Measurements from ENCODE around the gene SHC2.

DNA sequence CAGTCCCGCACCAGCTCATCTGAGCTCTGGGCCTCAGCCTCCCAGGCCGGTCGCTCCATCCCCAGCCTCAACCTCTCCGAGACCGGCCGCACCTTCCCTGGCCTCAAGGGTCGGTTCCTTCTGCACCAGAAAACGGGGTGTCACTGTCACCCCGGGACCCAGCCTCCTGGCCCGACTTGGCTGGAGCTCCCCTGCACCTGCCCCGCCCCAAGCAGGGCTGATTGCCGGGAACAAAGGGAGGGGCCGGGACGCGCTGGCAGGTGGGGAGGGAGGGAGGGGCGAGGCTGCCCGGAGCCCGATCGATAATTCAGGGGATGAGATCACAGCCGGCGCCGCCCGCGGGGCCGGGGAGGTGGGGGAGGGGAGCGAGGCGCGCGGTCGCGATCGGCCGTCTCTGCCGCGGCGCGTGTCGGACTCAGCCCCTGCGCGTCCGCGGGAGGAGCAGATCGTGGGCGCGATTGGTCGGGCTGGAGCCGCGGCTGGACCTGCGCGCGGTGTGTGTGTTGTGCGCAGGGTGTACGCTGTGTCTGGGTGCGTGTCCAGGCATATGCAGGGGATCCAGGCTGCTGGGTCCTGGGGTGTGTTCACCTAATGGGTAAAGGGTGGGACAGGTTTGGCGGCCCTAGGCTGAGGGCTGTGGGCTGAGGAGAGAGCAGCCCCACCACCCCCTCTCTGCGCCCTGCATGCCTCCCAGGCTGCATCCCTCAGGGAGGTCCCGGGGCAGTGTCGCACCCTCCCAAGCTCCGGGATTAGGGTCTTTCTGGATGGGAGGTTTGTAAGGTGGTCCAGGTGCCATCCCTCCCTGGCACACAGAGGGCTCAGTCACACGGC lies 1.1 kb upstream of the SHC2 start:
- TF ChIP-seq, protein P1, sequence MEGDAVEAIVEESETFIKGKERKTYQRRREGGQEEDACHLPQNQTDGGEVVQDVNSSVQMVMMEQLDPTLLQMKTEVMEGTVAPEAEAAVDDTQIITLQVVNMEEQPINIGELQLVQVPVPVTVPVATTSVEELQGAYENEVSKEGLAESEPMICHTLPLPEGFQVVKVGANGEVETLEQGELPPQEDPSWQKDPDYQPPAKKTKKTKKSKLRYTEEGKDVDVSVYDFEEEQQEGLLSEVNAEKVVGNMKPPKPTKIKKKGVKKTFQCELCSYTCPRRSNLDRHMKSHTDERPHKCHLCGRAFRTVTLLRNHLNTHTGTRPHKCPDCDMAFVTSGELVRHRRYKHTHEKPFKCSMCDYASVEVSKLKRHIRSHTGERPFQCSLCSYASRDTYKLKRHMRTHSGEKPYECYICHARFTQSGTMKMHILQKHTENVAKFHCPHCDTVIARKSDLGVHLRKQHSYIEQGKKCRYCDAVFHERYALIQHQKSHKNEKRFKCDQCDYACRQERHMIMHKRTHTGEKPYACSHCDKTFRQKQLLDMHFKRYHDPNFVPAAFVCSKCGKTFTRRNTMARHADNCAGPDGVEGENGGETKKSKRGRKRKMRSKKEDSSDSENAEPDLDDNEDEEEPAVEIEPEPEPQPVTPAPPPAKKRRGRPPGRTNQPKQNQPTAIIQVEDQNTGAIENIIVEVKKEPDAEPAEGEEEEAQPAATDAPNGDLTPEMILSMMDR (IDR thresholded peaks at IDR 0.05; ENCODE audit: low read length), result no peak
- no peak for TF ChIP-seq EZH2 (IDR thresholded peaks at IDR 0.05; ENCODE audit: borderline replicate concordance, low read length)
